Neural progenitor cell (in vitro differentiated cells): Measurements from ENCODE around the gene CTH.
"Not testable (repeated sequence)": the region's sequence is repeated elsewhere in the genome, so short reads cannot be mapped to it uniquely, and the experiment has no call there.

Experiments used
- EZH2 ChIP-seq: fragments of 200-600 bp; sonication (generic); IDR thresholded peaks from 2 replicates; pipeline ENCODE4 v1.6.1; 2017; ENCODE audit warnings: antibody characterized with exemption, mild to moderate bottlenecking, moderate library complexity
- EZH2phosphoT487 ChIP-seq: fragments of 200-600 bp; sonication (generic); IDR thresholded peaks from 2 replicates; pipeline ENCODE4 v1.6.1; 2017; ENCODE audit warnings: antibody characterized with exemption
- TF ChIP-seq, protein P1 (sequence below): fragments of 200-600 bp; sonication (generic); IDR thresholded peaks from 2 replicates; pipeline ENCODE4 v1.5.1; 2017; ENCODE audit warnings: antibody characterized with exemption, mild to moderate bottlenecking

DNA sequence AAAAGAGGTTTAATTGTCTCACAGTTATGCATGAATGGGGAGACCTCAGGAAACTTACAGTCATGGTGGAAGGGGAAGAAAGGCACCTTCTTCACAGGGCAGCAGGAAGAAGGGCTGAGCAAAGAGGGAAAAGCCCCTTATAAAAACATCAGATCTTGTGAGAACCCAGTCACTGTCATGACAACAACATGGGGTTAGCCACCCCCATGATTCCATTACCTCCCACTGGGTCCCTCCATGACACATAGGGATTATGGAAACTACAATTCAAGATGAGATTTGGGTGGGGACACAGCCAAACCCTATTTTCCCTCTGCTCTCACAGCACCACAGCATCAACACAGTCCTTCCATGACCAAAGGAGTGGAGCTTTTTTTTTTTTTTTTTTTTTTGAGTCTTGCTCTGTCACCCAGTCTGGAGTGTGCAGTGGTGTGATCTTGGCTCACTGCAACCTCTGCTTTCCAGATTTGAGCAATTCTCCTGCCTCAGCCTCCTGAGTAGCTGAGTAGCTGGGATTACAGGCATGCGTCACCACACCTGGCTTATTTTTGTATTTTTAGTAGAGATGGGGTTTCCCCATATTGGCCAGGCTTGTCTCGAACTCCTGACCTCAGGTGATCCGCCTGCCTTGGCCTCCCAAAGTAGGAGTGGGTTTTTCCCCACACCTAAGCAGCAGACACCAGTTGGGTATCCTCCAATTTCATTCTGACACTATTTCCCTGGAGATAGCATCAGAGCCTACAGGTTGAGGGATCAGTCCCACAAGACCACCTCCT lies 41.3 kb downstream of the CTH start:
- TF ChIP-seq, protein P1, sequence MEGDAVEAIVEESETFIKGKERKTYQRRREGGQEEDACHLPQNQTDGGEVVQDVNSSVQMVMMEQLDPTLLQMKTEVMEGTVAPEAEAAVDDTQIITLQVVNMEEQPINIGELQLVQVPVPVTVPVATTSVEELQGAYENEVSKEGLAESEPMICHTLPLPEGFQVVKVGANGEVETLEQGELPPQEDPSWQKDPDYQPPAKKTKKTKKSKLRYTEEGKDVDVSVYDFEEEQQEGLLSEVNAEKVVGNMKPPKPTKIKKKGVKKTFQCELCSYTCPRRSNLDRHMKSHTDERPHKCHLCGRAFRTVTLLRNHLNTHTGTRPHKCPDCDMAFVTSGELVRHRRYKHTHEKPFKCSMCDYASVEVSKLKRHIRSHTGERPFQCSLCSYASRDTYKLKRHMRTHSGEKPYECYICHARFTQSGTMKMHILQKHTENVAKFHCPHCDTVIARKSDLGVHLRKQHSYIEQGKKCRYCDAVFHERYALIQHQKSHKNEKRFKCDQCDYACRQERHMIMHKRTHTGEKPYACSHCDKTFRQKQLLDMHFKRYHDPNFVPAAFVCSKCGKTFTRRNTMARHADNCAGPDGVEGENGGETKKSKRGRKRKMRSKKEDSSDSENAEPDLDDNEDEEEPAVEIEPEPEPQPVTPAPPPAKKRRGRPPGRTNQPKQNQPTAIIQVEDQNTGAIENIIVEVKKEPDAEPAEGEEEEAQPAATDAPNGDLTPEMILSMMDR: not testable (repeated sequence)
- not testable (repeated sequence) for TF ChIP-seq EZH2, EZH2phosphoT487
